Body of pancreas (tissue), 4 donors: Measurements from ENCODE around the gene EPHB1.

Experiments
- CTCF ChIP-seq, 7 experiments: fragments of 450-650 bp in 4 of 7; fragments of 200-600 bp in 3 of 7; sonication (generic) in 3 of 7; IDR thresholded peaks; one replicate each; pipeline ENCODE4 v1.5.1; 2016 to 2019; ENCODE audit warnings: antibody characterized with exemption in 7 of 7
- POLR2A ChIP-seq, 3 donors: fragments of 450-650 bp; IDR thresholded peaks; one replicate each; pipeline ENCODE4 v1.6.1; 2016; ENCODE audit warnings: antibody characterized with exemption in 3 of 3, mild to moderate bottlenecking in 2 of 3

DNA sequence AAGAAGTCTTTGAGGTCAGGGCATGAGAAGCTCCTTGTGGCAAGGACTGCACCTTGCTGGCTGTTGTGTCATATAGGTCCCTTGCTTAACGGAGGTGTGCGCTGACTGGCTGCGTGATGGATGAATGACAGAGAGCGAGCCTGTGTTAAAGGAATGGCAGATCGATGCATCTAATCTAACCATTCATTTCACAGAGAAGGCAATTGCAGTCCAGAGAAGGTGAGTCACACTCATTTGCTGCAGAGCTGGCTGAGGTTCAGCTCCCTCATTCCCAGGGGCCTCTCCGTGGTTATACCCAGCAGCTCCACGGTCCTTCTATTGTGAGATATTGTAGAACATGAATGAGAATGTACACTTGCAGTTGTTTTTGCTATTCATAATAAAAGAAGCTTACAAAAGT lies 289.3 kb downstream of the EPHB1 start:
- no peak for TF ChIP-seq CTCF (IDR thresholded peaks at IDR 0.05)
- no peak for TF ChIP-seq POLR2A (IDR thresholded peaks at IDR 0.05)
